ENCODE results near the gene B4GALNT1.
A peak's percentile ranks its signal among the peaks of the same experiment; 100 is the strongest.
"Not testable (repeated sequence)": the region's sequence is repeated elsewhere in the genome, so short reads cannot be mapped to it uniquely, and the experiment has no call there.

The B4GALNT1 gene

GRCh38 chr12:57623811-57624390 is 9.1 kb downstream of the B4GALNT1 start:
- peak in 1 of 42 donors; percentile 23 for DNase-seq
- intact Hi-C loops (cut with DNase I), result loop anchor here (5.0 kb wide), 1 partner anchor 42 kb away; no protein-coding TSS in a partner anchor

DNA sequence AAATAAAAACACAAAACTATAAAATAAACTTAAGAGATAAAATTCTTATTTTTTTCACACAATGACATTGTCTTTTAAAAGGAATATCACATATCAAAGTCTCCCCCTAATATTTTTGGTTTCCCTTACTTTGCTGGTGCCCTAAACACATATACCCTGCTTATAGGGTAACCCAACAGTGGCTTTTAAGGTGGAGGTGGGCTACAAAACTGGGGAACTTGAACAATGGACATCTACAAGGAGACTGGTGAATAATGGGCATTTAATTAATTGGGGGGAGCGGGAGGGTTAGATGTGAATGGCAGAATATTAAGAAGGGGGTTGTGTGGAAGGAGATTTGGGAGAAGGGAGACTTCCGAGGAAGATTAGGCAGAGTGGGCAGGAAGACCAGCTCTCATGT is 9.6 kb downstream of the B4GALNT1 start:
- no peak for DNase-seq
- intact Hi-C loops (cut with DNase I), result loop anchor here (5.0 kb wide), 1 partner anchor 41 kb away; no protein-coding TSS in a partner anchor

GRCh38 chr12:57622293-57623245 is 10.4 kb downstream of the B4GALNT1 start:
- DNase-seq, result peak in 2 of 42 donors; percentile 12 to 21
- intact Hi-C loops (cut with DNase I), result loop anchor here (5.0 kb wide), 1 partner anchor 40 kb away; no protein-coding TSS in a partner anchor

DNA sequence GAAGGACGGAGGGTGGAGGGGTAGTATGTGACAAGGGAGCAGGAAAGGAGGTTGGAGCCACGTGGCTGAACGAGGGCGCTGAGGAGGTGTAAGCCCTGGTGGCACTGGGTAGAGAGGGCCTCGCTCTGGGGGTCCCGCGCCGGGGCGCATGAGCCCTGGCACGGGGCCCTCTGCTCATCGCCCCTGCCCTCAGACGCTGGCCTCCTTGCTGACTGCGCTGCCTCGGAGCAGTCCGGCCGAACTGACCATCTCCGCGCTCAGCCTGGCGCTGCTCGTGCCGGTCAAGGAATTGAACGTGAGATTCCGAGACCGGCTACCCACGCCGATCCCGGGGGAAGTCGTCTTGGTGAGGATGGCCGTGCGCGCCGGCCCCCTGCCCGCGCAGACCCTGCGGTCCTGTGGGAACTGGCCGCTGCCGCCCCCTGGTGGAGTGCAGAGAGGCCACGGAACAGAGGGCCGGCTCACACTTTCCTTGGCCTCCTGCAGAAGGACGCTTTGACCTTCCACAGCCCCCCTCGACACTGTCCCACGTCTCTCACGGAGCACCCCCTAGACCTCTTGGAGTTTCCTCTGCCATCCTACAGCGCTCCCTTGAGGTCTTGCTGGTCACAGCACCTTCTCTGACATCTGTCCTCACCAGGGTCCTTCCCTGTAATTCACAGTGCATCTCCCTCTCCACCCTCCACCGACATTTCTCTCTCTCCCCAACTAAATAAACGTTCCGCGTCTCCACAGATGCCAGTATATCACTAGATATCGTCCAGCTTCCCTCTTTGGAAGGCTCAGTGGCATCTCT is 11.3 kb downstream of the B4GALNT1 start:
- intact Hi-C loops (cut with DNase I), result loop anchor here (5.0 kb wide), 1 partner anchor 39 kb away; no protein-coding TSS in a partner anchor
- DNase-seq, result peak in 38 of 42 donors; percentile 34 to 86 (median 72)

GRCh38 chr12:57620936-57621496 is 12.0 kb downstream of the B4GALNT1 start:
- peak in 3 of 42 donors; percentile 37 to 47 (median 42) for DNase-seq
- intact Hi-C loops (cut with DNase I), result loop anchor here (5.0 kb wide), 1 partner anchor 39 kb away; no protein-coding TSS in a partner anchor

DNA sequence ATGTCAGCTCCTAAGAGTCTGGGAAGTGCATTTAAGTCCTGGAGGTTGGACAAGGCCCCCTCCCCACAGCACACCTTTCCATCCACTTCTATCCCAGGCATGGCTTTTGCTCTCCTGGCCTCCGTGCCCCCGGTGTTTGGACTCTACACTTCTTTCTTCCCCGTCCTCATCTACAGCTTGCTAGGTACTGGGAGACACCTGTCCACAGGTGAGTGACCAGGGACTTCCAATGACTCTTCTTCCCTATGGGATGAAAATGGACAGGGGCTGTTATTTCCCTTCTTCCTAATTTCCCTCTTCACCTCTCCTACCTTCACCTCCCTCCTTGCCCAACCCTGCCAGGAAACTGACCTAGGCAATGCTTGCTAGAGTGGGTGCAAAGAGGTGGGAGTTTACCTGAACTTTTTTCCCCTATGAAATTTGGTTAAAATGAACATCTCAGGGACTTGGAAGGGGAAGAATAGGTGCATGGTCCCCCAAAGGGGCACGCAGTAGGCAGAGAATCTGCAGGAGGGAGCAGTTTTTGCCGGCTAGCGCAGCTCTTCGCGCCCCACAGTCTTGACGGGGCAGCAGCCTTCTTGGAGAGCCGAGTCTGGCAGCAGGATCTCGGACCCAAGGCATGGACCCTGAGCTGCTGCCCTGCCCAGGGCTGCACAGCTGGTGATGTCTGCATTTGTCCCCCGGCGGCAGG is 12.6 kb downstream of the B4GALNT1 start:
- DNase-seq, result no peak

DNA sequence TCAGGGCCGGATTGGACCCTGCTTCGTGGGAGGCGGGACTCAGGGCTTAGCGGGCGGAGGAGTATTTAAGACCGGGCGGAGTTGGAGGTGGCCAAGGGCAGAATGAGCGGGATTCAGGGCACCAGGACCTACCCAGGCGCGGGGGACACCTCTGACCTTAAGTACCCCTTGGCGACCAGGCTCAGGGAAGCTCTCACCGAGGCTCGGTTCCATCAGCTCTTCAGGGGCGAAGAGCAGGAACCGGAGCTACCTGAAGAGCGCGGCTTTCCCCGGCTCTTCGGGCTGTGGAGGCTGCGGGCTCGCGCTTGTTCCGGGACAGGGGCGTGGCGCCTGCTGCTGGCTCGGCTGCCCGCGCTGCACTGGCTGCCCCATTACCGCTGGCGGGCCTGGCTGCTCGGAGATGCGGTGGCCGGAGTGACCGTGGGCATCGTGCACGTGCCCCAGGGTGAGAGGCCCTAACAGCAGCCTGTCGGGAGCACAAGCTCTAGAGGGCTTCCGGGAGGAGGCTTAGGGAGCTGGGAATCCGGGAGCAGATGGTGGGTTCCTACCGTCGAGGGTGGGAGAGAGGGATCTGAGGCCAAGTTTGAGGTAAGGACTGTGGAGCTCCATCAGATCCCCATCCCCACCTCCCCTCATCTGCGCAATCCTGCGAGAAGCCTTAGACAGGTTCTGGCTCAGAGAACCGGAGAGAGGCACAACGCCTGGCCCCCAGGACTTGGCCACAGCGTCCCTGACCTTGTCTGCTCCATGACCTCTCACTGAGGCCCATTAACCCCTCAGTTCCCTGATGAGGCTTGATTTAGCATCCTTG is 13.4 kb downstream of the B4GALNT1 start:
- intact Hi-C loops (cut with DNase I), result loop anchor here (5.0 kb wide), 1 partner anchor 37 kb away; no protein-coding TSS in a partner anchor
- no peak for DNase-seq

More for the DNA sequence above, 12.6 kb downstream of the B4GALNT1 start:
- intact Hi-C loops (cut with DNase I), result loop anchor here (5.0 kb wide), 1 partner anchor 38 kb away; no protein-coding TSS in a partner anchor

GRCh38 chr12:57618966-57619433 is 14.0 kb downstream of the B4GALNT1 start:
- peak in 1 of 42 donors; percentile 20 for DNase-seq

DNA sequence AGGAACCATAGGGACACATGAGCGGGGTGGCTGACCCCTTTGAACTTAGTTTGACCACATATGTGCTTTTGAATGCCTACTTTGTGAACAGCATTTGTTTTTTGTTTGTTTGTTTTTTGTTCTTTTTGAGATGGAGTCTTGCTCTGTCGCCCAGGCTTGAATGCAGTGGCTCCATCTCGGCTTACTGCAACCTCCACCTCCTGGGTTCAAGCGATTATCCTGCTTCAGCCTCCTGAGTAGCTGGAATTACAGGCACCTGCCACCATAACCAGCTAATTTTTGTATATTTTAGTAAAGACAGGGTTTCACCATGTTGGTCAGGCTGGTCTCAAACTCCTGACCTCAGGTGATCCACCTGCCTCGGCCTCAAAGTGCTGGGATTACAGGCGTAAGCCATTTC is 14.6 kb downstream of the B4GALNT1 start:
- intact Hi-C loops (cut with DNase I); DNase-seq: not testable (repeated sequence)

More at GRCh38 chr12:57618966-57619433, 14.0 kb downstream of the B4GALNT1 start:
- intact Hi-C loops (cut with DNase I), result no loop called here

- peak in 1 of 42 donors; percentile 16 for DNase-seq
- intact Hi-C loops (cut with DNase I), result no loop called here
These were observed 15.1 kb downstream of the B4GALNT1 start for GRCh38 chr12:57617942-57618341.

DNA sequence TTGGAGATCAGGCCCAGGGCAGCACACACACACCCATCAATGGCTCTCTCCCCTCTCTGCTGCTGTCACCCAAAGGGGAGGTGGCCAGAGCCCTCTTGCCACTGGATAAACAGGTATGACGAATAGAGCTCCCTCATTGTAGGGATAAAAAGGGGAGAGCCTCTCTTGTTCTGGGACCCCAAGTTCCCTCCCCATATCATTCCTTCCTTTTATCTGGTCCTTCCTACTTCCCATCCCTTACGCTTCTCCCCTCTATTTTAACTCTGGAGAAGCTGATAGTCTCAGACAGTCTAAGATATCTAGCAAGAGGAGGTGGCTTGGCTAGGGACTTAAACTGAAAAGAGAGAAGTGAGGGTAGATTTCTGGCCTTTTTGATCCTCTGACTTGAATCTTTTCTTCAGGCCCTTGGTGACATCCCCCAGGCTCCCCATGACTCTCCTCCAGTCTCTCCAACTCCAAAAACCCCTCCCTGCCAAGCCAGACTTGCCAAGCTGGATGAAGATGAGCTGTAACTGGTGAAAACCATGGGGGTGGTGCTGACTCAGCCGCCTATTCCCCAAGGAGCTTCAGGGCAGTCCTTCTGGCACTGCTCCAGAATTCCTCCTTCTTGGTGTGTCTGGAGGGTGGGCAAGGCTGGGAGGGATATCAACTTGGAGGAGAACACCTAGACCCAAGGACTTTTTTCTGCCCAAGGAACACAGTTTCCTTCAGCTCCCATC is 16.5 kb downstream of the B4GALNT1 start:
- intact Hi-C loops (cut with DNase I), result no loop called here
- DNase-seq, result peak in 28 of 42 donors; percentile 40 to 90 (median 68)

DNA sequence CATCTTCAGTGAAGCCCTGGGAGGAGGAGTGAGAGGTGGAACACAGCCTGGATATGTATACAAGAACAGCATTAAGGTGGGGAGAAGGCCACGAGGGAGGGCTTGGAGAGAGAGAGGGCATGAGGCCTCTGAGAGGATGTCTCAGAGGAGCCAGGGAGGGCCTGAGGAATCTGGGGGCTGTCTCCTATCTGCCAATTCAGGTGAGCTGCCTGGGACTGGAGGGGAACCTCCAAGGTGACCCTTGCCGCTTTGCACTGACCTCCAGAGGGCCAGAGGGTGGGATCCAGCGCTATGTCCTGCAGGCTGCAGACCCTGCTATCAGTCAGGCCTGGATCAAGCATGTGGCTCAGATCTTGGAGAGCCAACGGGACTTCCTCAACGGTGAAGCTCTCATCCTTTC is 17.4 kb downstream of the B4GALNT1 start:
- intact Hi-C loops (cut with DNase I), result no loop called here
- DNase-seq, result peak in 1 of 42 donors; percentile 30

- DNase-seq, result peak in 1 of 42 donors; percentile 12
- intact Hi-C loops (cut with DNase I), result no loop called here
These were observed 18.0 kb downstream of the B4GALNT1 start for GRCh38 chr12:57614948-57615500.

GRCh38 chr12:57614178-57614947 is 18.6 kb downstream of the B4GALNT1 start:
- intact Hi-C loops (cut with DNase I), result no loop called here
- peak in 11 of 42 donors; percentile 38 to 67 (median 49) for DNase-seq

DNA sequence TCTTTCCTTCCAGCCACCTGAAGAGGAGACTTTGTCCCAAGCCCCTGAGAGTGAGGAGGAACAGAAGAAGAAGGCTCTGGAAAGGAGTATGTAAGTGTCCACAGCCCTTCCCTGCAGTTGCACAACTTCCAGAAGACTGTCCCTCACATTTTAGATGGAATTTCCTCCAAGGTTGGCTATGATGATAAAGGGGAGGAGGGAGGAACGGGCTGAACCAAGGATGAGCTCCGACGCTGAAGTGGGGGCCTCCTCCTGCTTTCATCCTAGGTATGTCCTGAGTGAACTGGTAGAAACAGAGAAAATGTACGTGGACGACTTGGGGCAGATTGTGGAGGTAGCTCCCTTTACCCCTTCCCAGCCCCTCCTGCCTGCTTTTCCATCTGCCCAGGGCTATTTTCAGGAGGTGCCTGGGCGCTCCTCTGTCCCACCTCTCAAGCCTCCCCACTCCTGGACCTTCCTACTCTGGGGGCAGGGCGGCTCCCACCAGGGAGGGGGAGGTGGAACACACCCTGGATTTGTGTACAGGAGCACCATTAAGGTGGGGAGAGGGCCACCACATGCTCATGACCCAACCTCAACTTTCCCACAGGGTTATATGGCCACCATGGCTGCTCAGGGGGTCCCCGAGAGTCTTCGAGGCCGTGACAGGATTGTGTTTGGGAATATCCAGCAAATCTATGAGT is 19.4 kb downstream of the B4GALNT1 start:
- intact Hi-C loops (cut with DNase I), result no loop called here
- no peak for DNase-seq
